T-helper 1 cell (primary cell): ENCODE data around the gene PGF.

Experiments used
- DNase-seq, 5 donors: peaks; one replicate each; pipeline ENCODE4 v3.0.0-alpha.2; 2012 to 2020

The PGF gene

DNA sequence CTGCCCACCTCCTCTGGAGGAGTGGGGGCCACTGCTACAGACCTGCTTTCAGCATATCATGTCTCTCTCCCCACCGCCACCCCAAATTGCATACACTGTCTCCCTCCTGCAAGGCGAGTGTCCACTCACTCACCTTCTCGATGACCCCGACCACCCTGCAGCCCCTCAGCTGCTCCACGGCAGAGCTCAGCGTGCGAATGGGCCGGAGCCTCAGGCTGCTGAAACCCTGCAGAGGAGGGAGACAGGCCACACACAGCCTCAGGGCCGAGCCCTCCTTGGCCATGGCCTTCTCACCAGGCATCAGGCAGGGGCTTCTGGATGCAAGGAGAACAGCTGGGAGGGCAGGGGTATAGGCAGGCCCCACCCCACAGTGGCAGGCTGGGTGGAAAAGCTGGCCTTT lies 37.0 kb downstream of the PGF start:
- no peak for DNase-seq

DNA sequence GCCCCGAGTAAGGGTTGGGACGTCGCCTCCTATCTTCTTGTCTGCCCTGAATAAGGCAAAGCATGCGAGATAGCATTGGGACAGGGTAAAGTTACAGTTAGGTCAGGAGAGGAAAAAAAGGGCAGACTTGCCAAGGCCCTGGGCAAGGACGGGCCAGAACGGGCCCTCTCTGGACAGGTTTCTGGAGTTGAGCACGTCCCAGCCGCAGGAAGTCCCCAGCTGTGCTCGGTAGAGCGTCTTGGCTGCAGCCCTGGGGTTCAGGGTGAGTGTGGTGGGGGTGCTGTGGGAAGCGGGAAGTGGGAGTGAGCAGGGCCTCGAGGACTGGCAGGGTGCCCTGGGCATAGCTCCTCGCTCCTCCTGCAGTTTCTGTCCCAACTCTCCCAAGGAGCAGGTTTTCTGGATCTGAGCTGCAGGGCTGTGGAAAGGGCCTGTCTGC lies 37.7 kb downstream of the PGF start:
- DNase-seq = no peak

DNA sequence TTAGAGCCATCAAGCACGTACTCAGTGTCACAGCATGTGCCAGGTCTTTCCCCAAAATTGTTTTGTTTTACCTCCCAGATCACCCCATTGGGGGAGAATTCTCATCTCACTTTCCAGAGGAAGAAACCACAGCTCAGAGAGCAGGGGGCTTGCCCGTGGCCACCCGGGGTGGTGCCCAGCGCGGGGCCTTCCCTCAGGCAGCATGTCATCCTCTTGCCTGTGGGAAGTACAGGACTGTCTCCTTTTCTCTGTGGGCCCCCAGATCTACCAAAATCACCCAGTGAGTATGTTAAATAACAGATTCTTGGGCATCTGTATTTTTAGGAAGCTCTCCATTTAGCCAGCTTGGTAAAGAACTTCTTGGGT lies 38.2 kb downstream of the PGF start:
- DNase-seq = no peak

DNA sequence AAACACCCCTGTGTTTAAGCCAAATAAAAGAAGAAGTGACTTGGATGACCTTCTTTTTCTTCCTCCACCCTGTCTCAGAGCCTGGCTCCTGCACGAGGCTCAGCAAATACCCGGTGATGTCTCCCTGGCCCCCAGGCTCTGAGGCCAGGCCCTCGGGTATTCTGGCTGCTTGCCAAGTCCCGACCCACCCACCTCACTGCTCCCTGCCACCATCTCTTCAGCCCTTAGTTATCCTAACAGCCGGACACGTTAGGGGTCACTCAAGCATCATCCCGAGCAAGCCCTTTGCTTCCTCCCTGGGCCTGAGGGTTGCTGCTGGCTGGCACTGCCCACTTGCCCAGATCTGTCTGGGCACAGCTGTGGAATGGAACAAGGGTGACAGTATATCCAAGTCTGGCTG lies 39.6 kb downstream of the PGF start:
- DNase-seq = no peak

DNA sequence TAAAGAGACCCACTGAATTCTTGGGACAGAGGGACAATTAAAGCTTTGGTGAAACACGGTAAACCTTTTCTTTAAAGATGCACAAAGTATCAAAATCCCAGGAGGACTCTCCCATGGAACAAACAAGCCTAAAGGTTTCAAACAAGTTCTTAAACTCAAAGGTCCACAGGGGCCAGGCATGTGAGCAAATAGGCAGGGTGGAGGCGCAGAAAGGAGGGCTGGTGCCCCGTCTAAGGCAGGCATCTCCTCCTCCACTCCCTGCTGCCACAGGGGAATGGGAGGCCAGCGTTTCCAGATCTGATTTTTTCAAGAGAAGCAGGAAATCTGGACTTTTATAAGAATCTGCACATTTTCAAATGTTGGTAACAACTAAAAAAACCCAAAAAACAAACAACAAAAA lies 40.0 kb downstream of the PGF start:
- DNase-seq = no peak

DNA sequence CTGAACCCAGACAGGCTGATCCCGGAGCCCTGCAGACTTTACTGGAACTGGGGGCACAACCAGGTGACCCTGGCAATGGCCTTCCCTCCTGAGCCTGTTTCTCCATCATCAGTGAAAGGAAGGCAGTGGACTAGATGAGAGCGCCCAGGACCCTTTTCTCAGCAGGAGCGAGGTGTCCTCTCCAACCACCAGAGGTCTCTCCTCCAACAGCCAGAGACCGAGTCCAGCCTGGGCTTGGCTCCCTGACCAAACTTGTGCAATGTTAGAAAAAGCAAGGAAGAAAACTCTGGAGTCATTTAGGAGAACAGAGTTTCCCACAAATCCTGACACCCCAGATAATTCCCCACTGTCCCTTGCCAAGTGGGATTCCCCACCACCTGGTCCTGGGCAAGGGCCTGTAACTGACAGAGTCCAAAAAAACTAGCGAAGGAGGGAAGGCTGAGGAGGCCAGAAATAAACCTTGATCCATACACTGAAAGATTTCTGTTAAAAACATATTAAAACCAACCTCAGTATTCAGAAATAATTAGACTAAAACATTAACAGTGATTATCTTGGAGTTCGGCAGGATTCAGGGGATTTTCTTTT lies 41.3 kb downstream of the PGF start:
- DNase-seq = no peak

DNA sequence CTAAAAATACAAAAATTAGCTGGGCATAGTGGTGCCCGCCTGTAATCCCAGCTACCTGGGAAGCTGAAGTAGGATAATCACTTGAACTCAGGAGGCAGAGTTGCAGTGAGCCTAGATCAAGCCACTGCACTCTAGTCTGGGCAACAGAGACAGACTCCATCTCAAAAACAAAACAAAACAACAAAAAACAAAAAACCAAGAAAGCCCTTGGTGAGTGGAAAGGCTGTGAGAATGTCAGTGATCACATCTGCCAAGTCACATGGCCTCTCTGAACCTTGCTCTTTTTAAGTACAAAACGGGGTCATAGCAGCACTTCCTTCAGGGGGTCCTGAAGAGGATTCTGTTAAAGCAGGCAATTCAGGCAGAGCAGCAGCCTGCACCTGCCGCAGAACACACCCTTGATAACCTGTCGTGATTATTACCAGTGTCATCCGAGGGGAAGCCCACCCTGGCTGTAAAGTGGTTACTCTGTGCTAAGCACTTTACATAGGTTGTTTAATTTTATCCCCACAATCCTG lies 41.9 kb downstream of the PGF start:
- DNase-seq = no peak

DNA sequence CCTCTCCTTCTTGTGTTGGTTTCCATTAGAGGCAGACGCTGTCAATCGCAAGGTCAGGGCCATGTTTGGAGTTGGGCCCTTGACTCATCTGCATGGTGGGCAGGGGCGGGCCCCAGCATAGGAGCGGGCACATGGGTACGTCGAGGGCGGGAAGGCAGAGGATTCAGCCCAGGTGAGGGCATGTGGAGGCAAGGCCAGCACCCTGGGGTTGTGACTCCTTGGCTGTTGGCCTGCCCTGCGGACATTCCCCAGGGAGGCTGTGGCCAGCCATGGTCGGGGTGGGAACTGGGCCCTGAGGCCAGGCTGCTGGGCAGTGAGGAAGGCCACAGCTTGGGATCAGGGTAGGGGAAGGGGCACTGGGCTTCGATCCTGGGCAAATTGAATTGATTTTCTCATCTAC lies 42.6 kb downstream of the PGF start:
- DNase-seq = no peak

DNA sequence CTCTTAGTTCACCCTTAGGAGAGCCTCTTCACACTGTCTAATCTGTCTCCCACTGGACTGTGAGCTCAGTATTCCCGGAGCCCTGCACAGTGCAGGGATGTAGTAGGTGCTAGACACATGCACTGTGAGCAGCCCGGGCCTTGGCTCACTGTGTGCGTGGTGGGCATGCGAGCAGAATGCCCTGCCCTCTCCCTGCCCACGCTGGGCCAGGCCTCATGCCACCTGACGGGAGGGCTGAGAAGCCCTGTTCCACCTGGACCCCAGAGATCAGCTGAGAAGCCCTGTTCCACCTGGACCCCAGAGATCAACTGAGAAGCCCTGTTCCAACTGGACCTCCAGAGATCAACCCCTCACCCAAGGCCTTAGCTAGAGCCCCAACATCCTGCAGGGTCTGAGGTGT lies 43.3 kb downstream of the PGF start:
- DNase-seq = no peak

DNA sequence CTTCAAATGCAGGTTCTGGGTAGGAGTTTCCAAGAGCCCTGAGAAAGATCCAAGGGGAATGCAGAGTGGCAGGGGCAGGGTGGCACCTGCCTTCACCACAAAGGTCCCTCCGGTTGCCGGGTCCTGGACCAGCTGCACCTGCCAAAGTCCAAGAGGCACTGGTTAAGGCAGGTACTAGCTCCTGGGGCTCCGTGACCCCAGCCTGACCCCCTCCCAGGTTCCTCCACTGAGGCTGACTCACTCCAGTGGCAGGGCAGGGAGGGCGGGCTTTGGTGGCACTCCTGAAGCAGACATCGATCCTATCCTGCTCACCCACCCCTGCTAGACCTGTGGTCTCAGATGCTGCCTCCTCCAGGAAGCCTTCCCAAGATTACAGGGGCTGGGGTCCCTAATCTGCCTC lies 43.7 kb downstream of the PGF start:
- no peak for DNase-seq

DNA sequence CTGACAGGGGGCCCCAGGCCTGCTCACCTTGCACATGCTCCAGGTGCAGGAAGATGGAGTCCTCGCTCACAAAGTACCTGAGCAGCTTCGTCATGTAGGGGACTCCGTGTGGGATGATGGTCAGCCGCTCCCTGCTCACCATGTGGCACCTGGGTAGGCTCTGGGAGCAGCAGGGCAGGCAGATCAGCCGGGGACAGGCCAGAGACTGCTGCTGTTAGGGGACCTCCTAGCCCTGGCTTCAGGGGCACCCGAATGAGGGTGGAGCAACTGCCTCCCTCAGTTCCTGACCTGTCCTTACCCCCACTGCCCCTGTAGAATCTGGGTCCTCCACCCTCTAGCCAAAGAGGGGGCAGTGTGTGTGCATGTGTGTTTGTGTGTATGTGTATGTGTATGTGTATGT lies 44.2 kb downstream of the PGF start:
- DNase-seq = no peak

DNA sequence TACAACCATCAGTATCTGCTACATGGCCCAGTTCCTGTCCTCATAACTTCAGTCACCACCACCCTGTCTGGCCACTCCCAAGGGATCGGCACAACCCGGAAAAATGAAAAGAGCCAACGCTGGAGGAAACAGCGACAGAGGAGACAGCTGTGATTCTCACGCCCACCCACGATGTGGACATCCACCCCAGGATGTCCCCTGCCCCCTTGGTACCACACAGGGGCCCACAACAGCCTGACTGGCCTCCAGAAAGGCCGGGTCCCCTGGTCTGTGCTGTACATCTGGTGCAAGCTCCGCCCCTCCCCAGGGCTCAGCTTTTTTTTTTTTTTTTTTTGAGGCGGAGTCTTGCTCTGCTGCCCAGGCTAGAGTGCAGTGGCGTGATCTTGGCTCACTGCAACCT lies 44.8 kb downstream of the PGF start:
- DNase-seq = no peak

DNA sequence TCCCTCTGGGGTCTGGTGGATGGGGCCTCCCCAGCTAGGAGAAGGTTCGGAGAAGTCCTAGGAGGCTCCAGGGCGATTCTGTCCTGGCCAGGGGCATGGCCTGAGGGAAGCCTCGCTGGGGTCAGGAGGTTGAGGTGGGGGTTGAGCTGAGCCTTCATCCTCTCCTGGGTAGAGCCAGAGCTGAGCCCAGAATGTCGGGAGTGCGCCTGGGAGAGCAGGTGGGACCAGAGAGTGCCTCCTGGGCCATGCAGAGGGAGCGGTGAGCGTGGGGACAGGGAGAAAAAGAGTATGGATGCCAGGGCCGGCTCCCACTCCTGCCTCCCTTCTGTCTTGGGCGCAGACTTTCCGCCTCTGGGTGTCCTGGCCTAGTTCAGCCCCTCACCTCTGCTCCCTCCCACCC lies 45.5 kb downstream of the PGF start:
- no peak for DNase-seq

DNA sequence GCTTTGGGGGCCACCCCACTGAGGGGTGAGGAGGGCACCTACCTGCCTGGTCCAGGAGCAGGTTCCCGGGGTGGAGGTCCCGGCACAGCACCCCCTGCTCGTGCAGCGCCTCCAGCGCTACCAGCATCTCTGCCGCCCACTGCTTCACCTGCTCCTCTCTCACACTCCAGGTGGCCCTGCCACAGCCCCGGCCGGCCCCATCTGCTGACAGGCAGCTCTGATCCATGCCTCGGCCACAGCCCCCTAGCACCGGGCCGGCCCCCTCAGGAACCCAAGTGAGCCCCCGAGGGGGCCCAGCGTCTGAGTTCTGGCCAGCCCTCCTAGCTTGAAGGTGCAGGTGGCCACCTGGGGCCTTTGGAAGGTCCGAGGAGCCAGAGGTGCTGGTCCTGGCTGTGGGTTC lies 45.9 kb downstream of the PGF start:
- no peak for DNase-seq

DNA sequence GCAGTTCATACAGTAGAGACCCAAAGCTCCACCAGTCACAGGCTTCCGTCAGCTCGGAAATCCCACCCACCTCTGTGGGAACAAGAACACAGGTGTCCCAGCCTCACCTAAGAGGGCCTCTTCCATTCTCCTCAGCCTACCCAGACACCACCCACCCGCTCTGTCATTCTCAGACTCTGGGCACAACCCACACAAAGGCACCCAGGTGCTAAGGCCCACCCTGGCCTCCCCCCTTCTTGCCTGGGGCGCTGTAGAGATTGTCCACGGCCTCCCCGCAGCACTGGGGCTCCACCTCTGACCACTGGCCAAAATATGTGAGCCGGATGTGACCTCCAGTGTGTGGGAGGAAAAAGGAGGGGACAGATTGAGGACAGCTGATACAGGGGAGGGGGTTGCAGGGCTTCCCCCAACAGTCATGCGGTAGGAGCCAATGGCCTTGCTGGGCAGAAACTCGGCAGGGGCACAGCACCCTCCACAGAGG lies 46.5 kb downstream of the PGF start:
- DNase-seq = no peak

DNA sequence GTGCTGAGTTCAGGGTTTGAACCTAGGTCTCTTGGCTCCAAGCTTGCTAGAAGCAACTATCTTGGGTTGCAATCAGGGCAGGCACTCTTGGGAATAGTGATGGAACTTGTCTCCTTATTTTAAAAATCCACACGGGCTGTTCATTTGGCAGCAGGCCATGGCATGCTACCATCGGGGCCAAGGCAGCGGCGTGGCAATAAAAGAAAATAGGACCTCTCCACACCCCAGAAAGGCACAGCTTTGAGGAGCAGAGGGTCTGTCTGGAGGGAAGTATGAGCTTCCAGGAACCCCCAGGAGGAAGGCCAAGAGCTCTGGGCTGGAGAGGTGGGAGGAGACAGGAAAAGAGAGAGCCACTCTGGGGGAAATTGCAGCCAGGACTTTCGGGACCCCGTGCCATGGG lies 47.7 kb downstream of the PGF start:
- DNase-seq = no peak

DNA sequence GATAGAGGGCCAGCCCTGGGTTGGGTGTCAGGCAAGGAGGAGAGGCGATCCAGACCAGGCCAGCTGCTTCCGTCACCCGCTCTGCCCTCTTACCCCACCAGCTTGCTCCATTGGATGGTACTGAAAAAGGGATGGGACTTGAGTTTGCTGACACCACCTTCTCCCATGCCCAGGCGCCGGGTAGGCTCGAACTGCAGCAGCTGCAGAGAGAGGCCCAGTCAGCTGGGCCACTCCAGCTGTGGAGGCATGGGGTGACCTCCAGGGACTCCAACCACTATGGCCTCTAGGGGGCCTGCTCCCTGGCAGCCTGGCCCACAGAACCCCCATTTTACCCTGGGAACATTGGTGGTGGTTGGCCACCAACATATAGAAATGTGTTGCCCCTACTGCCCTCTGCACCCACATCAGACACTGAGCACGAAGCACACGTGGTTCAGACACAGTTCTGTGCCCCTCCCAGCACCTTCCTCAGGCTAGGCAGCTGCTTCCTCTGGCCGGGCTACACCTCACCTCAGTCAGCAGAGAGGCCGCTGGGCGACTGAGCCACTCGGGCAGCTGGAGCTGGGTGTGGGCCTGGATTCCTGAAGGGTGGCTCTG lies 48.4 kb downstream of the PGF start:
- DNase-seq = no peak

DNA sequence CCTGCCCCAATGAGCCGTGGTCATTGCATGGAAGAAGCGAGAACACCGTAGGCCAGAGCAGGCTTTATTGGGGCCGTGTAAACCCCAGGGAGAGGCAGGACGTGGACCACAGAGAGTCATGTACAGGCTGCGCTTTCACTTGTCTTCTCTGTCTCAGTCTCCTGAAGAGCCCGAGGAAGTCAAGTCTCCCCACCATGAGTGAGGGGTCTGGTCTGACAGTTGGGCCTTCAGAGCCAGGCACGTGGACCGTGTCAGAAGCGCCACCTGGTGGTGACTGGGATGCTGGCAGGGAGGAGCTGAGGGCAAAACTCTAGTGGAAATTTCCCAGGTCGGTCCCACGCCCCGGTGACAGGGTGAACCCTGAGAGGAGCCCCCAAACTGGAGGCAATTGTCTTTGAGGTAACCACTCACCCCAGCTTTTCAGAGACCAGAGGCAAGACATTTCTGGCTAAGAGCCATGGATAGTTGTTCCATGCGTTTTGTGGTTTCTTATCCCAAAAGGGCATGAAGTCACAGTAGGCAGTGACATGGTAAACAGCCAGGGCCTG lies 49.7 kb downstream of the PGF start:
- DNase-seq = peak; percentile 43 to 78 (median 67)

DNA sequence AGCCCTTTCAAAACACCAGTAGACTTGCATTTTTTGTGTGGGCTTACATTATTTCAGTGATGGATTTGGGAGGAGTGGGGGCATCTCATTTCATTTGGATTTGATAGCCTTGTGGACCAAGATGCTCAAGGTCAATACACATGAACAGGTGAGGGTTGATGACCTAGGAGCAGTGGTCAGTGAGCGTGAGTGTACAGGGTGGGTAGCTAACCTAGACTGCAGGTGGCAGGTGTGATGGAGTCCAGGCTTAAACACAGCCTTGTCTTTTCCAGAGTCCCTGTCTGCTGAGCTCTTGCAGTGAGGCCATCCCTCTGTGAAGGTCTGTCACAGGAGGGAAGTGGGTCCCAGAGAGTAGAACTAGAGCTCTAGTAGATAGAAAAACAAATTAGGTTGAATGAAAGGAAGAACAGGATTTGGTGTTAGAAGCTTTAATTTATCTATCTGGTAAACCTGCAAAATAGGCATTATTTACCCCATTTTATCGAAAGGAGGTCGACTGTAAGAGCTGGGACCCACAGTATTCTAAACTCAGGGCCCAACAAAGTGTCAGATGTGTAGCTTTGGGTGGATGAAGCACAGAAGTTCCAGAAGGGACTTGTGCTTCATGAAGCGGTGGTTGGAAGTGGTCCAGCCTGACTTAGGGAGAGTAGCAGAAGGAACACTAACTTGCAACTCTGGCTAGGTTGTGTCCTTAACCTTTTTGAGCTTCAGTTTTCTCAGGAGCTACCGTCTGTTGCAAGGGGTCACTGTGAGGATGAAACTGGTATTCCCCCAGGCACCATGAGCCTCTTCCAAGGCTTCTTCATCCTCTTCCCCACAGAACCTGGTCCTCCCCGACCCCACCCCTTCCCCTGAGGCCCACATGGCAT lies 50.5 kb downstream of the PGF start:
- DNase-seq = no peak

DNA sequence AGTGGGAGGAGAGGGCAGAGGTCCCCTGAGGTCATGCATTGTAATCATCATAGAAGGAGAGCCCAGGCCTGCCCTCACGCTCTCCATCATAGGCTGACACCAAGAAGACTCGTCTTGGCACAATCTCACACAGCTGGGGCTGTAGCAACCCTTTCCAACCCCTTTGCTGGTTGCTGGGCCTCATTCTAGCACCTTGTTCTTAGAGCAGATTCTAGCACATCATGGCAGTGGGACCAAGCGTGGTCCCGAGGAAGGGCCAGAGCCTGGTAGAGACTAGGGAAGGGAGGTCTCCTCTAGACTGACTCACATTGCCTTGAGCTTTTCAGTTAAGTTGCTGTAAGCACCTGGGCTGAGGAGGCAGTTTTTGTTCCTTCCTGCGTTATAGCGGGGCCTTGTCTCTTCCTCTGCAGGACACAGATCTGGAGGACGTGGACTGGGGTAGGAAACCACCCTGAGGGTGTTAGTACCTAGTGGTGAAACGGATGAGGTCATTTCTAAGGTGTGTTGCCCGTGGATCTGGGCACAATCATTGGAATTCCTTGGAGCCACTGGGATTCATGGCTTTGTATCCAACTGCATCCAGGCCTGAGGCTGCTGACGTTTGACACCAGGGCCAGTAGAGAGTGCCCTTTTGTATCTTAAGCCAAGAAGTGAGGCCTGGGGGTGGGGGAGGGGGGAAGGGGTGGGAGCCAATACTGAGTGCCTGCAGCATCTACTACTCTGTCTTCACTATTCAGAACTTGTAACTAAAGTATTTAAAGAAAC lies 52.3 kb downstream of the PGF start:
- no peak for DNase-seq

DNA sequence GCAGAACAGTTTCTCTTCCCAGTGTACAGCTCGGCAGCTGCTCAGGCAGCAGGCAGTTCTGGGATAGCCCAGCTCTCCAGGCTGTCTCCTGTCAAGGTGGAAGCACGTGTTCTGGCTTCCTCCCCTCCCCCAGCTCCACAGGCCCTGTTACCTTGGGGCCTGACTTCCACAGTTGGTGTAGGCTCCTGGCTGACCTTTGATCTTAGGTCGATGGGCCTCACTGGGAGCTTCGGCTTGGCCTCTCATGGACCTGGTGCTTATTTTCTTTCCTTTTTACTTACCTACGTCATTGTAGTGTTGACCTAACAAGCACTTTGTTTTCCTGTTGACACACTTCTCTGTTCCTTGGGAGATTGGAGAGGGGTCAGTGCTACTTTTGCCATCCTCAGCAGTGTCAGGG lies 56.7 kb downstream of the PGF start:
- no peak for DNase-seq

DNA sequence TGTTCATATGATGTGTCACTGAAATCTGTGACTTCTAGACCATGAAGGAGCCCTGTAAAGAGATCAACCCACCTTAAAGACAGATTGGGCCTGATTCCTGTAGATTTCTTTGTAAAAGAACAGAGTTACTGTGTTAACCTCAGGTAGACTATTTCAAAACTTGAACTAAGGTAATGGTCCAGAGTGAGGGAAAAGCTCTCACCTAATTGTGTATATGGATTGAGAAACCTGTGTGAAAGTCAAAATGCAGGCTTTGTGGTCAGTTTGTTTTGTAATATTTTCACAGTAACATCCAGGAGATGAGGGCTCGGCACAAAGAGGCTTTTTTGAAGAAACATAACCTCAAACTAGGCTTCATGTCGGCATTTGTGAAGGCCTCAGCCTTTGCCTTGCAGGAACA lies 57.3 kb downstream of the PGF start:
- DNase-seq = no peak

DNA sequence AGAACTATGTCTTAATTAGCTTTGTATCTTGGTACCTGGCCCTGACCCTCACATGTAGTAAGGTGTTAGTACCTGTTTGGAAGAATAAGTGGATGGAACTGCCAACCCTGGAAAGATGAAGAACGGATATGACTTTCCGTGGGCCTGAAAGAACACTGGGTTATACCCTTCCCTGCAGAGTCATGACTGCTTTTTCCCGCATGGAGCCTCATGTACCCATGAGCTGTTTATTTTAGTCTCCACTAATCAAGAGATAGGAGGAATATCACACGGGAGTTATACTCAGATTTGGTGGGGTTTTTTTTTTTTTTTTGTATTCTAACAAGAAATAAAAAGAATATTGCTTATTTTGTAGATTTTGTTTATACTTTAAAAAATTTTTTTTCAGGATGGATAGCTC lies 57.8 kb downstream of the PGF start:
- DNase-seq = no peak
